Central memory CD4-positive, alpha-beta T cell (primary cell): Measurements from ENCODE around the gene BOD1L1.

Experiments used
- DNase-seq: peaks from one replicate; pipeline ENCODE4 v3.0.0; 2022

BOD1L1 gene

DNA sequence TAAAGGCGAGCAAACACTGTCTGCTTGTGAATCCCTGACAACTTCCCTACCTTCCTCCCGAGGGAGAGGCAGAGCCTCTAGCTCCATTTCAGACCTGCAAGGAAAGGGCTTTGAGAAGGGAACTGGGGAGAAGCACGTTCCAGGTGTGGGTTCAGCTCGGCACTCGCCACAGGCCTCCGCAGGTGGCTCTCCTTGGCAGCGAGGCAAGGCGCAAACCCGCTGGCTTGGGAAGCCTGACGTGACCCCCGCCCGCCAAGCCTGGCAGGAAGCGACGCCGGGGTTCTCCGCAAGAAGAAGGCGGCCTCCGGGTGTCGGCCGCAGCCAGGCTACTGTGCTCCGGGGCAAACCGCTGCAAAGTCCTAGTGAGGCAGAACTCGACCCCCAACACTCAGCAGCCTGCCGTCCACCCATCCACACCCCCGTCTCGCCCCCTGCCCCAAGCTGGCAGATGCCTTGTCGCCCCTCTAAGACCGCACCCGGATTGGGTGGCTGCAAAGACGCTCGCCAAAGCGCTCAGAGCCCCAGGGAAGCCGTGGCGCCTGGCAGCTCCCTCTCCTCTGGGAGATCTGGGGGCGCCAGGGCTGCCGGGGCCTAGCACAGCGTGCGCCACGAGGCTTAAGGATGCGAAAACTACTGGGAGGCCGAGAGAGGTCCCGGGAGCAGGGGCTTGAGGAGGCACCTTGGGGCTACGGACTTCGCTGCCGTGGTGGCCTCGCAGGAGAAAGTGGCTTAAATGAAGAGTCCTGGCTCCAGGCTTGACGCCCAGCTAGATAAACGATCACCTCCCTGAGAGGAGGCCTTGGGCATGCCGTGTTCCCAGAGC lies 105.0 kb downstream of the BOD1L1 start:
- DNase-seq = no peak

- no peak for DNase-seq
Observed at GRCh38 chr4:13521047-13521446, 106.5 kb downstream of the BOD1L1 start.
